DND-41 (cell line): Measurements from ENCODE around the gene SLC30A1.

Source experiments
- ATAC-seq: fragments of 200-7000 bp; cut with Tn5 transposase; 3 replicates; pipeline ENCODE4 v1.9.1; 2021; ENCODE audit warnings: low read depth; ENCODE audit not compliant: insufficient read depth
- DNase-seq: peaks from one replicate; pipeline ENCODE4 v3.0.0-alpha.2; 2020
- H2AFZ ChIP-seq: 2 replicates; pipeline ENCODE4 v1.6.0; 2012; ENCODE audit warnings: low read depth, low read length
- H3K27ac ChIP-seq: 2 replicates; pipeline ENCODE4 v1.5.1; 2012; ENCODE audit warnings: low read length, inconsistent platforms
- H3K27me3 ChIP-seq: fragments of 200-600 bp; sonication (generic); 2 replicates; pipeline ENCODE4 v1.6.0; 2012; ENCODE audit warnings: low read length, mild to moderate bottlenecking, inconsistent platforms; ENCODE audit not compliant: insufficient read depth, poor library complexity
- H3K36me3 ChIP-seq: 2 replicates; pipeline ENCODE4 v1.5.1; 2012; ENCODE audit warnings: low read length, inconsistent platforms; ENCODE audit not compliant: insufficient read depth
- H3K4me1 ChIP-seq: 2 replicates; pipeline ENCODE4 v1.5.1; 2012; ENCODE audit warnings: mild to moderate bottlenecking, low read length; ENCODE audit not compliant: insufficient read depth
- H3K4me2 ChIP-seq: 2 replicates; pipeline ENCODE4 v1.6.0; 2012; ENCODE audit warnings: mild to moderate bottlenecking, moderate library complexity, low read length, inconsistent platforms; ENCODE audit not compliant: insufficient read depth
- H3K4me3 ChIP-seq, 2 experiments: fragments of 200-600 bp in 1 of 2; shearing (Covaris generic) in 1 of 2; 2 replicates each; pipeline ENCODE4 v1.5.1; 2012 to 2016; ENCODE audit warnings: inconsistent platforms in 2 of 2, low read length in 2 of 2, mild to moderate bottlenecking in 2 of 2, low read depth in 1 of 2, moderate library complexity in 1 of 2
- H3K79me2 ChIP-seq: 2 replicates; pipeline ENCODE4 v1.6.0; 2012; ENCODE audit warnings: low read length, inconsistent platforms; ENCODE audit not compliant: insufficient read depth
- H3K9ac ChIP-seq: 2 replicates; pipeline ENCODE4 v1.6.0; 2012; ENCODE audit warnings: low read depth, mild to moderate bottlenecking, inconsistent platforms, low read length, moderate library complexity
- H3K9me3 ChIP-seq: 2 replicates; pipeline ENCODE4 v1.5.1; 2012; ENCODE audit warnings: low read length, moderate library complexity, mild to moderate bottlenecking, inconsistent platforms; ENCODE audit not compliant: insufficient read depth, severe bottlenecking
- H4K20me1 ChIP-seq: 2 replicates; pipeline ENCODE4 v1.6.0; 2012; ENCODE audit warnings: low read length; ENCODE audit not compliant: insufficient read depth
- EZH2 ChIP-seq: IDR thresholded peaks from 3 replicates; pipeline ENCODE4 v1.6.1; 2012; ENCODE audit warnings: borderline replicate concordance, low read depth, mild to moderate bottlenecking, moderate library complexity, low read length, inconsistent platforms; ENCODE audit not compliant: severe bottlenecking
- TF ChIP-seq, protein P1 (sequence below): IDR thresholded peaks from 2 replicates; pipeline ENCODE4 v1.5.1; 2012; ENCODE audit warnings: borderline replicate concordance, low read length, moderate library complexity, mild to moderate bottlenecking; ENCODE audit not compliant: poor library complexity, severe bottlenecking; ENCODE audit errors: extremely low read depth

The SLC30A1 gene

DNA sequence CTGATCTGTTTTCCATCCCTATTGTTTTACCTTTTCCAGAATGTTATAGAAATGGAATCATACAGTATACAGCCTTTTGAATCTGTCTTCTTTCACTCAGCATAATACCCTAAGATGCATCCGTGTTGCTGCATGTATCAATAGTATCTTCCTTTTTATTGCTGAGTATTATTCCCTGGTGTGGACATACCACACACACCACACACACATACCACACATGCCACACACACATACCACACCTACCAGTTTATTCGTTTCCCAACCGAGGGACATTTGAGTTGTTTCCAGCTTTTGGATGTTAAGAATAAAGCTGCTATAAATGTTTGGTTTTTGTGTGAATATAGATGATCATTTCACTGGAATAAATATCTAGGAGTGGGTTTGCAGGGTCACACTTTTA is 22.2 kb upstream of the SLC30A1 start:
- Histone ChIP-seq H3K9ac (no peak overlapping the region), H3K27ac (no peak overlapping the region), H3K4me3 (no peak overlapping the region), H4K20me1 (no peaks in the 10 kb centered on the region), H3K36me3 (no peaks in the 10 kb centered on the region), H2AFZ (no peak overlapping the region), H3K79me2 (no peaks in the 10 kb centered on the region), H3K27me3 (peaks cover 17% of the 10 kb centered on the region), H3K4me1 (no peaks in the 10 kb centered on the region), H3K9me3 (no peaks in the 10 kb centered on the region), H3K4me2 (no peak overlapping the region)
- DNase-seq, result no peak
- ATAC-seq, result no peak
- TF ChIP-seq, protein P1, sequence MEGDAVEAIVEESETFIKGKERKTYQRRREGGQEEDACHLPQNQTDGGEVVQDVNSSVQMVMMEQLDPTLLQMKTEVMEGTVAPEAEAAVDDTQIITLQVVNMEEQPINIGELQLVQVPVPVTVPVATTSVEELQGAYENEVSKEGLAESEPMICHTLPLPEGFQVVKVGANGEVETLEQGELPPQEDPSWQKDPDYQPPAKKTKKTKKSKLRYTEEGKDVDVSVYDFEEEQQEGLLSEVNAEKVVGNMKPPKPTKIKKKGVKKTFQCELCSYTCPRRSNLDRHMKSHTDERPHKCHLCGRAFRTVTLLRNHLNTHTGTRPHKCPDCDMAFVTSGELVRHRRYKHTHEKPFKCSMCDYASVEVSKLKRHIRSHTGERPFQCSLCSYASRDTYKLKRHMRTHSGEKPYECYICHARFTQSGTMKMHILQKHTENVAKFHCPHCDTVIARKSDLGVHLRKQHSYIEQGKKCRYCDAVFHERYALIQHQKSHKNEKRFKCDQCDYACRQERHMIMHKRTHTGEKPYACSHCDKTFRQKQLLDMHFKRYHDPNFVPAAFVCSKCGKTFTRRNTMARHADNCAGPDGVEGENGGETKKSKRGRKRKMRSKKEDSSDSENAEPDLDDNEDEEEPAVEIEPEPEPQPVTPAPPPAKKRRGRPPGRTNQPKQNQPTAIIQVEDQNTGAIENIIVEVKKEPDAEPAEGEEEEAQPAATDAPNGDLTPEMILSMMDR, result no peak
- TF ChIP-seq EZH2, result no peak

DNA sequence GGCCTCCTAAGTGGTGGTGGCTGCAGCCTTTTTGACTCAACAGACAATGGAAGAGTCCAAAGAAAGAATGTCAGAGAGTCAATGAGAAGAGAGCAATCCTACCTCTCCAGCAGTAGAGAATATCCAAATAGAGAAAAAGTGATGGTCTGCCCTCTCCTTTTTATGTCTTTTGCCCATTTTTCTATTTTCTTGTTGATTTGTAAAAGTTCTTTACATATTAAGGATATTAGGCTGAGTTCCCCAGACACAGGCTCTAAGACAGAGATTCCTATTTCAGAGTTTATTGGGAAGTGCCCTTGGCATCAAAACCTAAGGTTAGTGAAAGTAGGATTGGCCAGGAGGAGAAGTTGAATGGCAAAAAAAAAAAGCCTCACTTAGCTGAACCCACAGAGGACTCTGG is 20.3 kb upstream of the SLC30A1 start:
- H3K27me3 ChIP-seq, result peaks cover 10% of the 10 kb centered on the region

DNA sequence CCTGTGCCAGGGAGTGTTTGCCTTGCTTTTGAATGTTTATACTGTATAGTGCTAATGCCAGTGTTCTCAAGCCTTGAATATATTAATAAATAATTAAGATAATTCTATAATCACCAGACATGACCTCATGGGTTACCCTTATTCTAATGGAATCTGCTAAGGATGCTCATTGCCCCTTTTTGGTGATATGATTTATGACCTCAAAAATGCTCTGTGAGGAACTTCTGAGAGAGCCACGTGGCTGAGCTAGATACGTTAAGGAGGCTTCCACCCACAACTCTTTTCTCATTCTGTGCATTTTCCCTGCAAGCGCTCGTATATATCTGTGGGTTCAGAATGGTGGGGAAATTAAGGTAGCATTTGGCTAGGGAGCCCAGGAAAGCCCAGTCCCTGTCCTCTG is 19.6 kb upstream of the SLC30A1 start:
- DNase-seq (no peak), ATAC-seq (no peak)
- TF ChIP-seq EZH2, result no peak
- TF ChIP-seq, protein P1, result no peak
- Histone ChIP-seq H2AFZ (no peak overlapping the region), H3K79me2 (no peaks in the 10 kb centered on the region), H3K4me1 (no peaks in the 10 kb centered on the region), H3K27ac (no peak overlapping the region), H3K27me3 (peaks cover 9% of the 10 kb centered on the region), H4K20me1 (no peaks in the 10 kb centered on the region), H3K4me3 (no peak overlapping the region), H3K9ac (no peak overlapping the region), H3K9me3 (no peaks in the 10 kb centered on the region), H3K4me2 (no peak overlapping the region), H3K36me3 (no peaks in the 10 kb centered on the region)

More for the DNA sequence above, 20.3 kb upstream of the SLC30A1 start:
- no peak for ATAC-seq
- TF ChIP-seq, protein P1, result no peak
- TF ChIP-seq EZH2, result no peak
- no peak overlapping the region for H2AFZ ChIP-seq
- H3K79me2 ChIP-seq, result no peaks in the 10 kb centered on the region
- no peaks in the 10 kb centered on the region for H3K36me3 ChIP-seq
- no peak overlapping the region for H3K4me2 ChIP-seq
- no peaks in the 10 kb centered on the region for H4K20me1 ChIP-seq
- no peaks in the 10 kb centered on the region for H3K9me3 ChIP-seq
- H3K4me3 ChIP-seq, result no peak overlapping the region
- DNase-seq, result no peak
- H3K4me1 ChIP-seq, result no peaks in the 10 kb centered on the region
- no peak overlapping the region for H3K9ac ChIP-seq
- no peak overlapping the region for H3K27ac ChIP-seq
